NCI-H2107 treated with DMSO at 0.1 percent for 48 hours (cell line): ENCODE data around the gene NSMF.
A peak's percentile ranks its signal among the peaks of the same experiment; 100 is the strongest.

Experiments used
- DNase-seq: peaks from one replicate; lab custom pipeline; 2025; ENCODE audit not compliant: unreplicated experiment; lab: John Stamatoyannopoulos, UW

The NSMF gene

DNA sequence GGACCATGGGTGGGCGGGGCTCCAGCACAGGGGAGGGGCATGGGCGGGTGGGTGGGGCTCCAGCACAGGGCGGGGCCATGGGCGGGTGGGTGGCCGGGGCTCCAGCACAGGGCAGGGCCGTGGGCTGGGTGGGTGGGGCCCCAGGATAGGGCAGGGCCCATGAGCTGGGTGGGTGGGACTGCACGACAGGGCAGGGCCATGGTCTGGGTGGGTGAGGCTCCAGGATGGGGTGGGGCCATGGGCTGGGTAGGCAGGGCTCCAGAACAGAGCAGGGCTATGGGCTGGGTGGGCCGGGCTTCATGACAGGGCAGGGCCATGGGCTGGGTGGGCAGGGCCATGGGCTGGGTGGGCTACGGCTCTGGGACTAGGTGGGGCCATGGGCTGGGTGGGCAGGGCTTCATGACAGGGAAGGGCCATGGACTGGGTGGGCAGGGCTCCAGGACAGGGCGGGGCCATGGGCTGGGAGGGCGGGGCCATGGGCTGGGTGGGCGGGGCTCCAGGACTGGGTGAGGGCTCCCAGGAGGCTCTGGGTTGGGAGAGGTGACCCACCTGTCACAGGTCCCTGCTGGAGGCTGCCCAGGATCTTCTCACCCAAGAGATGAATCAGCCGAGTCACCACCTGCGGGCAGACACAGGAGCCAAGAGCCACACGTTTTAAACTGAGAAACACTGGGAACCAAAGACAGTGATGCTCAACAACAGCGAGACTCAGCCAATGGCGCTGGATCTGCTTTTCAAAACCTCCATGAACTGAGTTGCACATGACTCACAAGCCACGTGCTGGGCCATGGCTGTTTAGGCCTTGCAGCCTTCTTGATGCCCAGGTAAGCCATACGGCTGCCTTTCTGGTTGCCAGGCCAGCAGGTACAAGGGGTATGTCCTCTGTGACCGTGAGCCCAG, 33.6 kb upstream of the NSMF start:
- DNase-seq = no peak

DNA sequence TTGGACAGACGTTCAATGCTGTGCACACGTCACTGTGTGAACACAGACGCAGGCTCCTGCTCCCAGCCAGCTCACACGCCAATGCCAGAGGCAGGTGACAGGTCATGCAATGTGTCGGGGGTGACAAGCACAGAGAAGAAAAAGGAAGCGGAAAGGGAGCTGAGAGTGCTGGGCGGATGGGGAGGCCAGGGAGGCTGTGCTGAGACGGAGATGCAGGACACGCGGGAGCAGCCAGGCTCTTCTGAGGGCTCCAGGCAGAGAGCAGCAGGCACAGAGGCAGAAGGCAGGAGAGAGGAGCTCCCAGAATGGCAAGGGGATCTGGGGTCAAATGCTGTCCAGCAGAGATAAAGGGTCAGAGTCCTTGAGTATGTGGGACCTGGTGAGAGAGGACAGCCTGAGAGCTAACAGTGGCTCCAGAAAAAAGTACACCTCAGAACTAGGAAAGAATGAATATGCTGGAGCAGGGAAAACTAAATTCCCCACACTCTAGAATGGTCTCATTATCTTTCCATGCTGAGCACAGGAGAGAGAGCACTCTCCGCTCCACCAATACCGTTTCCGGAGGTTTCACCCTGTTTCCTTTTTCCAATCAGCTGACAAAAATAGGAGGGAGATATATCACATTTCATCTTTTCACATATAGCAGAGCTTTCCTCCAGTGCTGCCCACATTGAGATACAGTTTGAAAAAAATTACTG, 32.8 kb upstream of the NSMF start:
- DNase-seq = no peak

DNA sequence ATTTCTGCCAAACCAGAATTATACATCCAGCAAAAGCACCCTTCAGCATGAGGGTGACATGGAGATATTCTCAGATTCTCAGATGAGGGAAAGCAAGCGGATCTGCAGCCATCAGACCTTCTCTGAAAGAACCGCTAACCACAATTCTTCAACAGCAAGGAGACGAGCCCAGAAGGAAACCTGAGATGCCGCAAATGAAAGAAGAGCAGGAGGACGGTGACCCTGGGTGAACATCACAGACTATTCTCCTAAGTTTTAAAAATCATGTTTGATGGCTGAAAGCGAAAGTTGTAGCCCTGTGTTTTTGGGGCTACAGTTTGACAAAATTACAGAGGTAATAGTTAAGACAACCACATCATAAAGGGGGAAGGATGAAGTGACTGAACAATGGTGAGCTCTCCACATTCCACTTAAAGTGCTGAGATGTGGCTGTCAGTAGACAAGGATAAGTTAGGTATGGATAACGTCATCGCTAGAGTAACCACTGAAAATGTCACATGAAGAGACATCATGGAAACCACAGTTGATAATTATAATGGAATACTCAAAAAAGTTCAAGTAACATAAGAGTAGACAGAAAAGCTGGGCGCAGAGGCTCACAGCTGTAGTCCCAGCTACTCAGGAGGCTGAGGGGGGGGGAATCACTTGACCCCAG, 31.5 kb upstream of the NSMF start:
- DNase-seq = peak; percentile 29

DNA sequence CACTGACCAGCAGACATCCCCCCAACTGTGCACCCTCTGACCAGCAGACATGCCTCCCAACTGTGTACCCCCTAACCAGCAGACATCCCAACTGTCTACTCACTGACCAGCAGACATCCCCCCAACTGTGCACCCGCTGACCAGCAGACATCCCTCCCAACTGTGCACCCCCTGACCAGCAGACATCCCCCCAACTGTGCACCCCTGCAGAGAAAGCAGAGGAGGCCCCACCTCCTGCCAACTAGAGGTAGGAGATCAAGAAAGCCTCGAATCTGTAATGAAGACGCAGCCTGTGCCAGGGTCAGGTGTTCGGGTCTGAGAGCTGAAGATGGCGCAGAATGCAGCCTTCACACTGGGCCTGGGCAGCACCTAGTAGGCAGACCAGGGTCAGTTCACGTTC, 29.8 kb upstream of the NSMF start:
- no peak for DNase-seq

DNA sequence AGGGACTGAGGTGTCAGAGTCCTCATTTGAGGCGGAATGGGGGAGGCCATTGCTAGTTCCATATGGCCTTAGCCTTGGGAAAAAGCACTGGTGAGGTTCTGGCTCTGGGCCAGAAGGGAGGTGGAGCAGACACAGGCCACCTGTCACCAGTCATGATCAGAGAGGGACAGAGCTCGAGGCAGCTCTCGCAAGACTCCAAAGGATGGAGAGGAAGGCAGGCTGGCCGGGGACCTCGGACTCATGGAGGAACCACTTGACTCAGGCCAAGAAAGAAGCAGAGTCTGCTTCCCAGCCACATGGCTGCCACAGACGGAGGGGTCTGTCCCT, 29.2 kb upstream of the NSMF start:
- peak; percentile 49 for DNase-seq

DNA sequence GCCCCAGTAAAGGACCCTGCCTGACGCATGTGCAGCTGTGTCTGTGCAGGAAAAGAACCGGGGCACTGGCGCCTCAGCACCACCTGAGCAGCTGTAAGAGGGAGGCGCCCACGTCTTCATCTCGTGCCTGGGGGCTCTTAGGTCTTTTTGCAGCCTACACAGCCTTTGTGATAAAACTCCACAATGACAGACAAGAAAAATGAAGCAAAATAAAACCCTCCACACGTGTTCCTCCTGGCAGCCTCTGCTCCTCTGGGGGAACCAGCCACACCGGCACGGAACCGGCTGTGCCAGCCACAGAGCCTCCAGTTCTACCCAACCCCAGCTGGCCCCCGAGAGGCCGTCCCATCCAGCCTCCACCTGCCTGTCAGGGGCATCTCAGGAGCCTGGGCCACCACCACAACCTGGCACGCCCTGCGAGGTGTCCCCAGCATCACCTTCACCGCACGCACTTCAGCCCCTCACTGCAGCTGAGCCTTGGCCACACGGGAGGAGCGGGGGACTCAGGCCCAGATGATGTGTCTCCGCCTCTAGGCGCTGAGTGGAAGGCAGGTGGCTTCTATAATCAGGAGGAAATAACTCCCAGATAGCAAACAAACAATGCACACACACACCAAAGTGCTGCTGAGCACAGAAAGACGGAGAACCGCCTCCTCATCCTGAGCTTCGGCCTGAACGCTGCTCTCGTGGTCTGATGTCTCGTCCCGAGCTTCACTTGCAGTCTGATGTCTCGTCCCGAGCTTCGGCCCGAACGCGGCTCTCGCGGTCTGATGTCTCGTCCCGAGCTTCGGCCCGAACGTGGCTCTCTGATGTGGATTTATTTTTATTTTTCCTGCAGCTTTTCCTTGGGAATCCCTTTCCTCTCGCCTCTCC, 28.6 kb upstream of the NSMF start:
- DNase-seq = peak; percentile 78

DNA sequence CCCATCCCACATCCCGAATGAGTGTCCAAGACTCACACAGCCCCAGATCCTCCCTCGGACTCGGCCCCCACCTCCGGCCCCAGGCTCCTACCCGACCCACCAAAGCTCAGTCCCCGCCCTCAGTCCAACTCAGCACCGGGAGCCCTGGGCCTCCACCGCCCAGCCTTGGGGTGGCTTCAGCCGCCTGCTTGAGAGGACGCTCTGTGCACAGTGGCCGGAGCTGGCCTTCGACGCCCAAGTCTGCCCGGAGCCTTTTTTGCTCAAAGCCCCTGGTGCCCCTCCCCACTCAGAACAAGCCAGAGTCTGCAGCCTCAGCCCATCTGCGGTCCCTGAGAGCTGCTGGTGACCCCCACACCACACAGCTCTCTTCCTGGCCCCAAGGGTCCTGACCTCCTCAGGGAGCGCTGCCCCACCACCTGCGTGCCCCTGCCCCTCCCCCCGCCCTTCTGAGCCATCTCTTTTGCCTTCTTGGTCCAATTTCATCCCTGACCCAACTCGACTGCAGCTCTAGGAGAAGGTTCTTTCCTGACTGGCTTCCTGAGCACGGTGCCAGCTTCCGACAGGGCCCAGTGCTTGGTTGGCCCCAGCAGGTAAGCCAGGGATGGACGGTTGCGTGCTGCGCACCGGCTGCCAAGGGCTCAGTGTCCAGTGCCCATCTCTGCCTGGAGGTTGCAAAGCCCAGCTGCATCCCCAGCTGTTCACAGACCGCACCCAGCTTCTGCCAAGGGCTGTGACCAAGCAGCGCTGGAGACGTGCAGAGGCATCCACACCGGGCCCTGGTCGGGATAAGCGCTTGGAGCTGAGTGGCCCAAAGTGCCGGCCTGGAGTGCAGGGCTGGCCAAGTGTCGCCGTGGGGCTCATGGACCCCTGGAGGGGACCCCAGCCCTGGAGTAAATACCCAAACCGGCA, 27.7 kb upstream of the NSMF start:
- DNase-seq = no peak

DNA sequence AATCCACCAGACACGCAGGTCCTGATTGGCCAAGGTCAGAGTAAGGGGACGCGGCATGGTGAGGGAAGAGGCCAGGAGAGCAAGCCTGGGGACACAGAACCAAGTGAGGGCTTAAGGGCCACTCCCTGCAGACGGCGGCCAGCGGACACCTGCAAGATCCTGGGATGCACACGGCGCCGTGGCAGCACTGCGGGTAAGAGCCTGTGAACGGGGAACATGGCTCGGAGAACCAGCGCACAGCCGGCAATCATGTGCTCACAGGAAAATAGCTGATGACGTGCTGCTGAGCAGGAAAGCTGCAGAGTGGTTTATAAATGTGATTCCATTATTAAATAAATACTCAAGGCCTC, 27.0 kb upstream of the NSMF start:
- DNase-seq = no peak

DNA sequence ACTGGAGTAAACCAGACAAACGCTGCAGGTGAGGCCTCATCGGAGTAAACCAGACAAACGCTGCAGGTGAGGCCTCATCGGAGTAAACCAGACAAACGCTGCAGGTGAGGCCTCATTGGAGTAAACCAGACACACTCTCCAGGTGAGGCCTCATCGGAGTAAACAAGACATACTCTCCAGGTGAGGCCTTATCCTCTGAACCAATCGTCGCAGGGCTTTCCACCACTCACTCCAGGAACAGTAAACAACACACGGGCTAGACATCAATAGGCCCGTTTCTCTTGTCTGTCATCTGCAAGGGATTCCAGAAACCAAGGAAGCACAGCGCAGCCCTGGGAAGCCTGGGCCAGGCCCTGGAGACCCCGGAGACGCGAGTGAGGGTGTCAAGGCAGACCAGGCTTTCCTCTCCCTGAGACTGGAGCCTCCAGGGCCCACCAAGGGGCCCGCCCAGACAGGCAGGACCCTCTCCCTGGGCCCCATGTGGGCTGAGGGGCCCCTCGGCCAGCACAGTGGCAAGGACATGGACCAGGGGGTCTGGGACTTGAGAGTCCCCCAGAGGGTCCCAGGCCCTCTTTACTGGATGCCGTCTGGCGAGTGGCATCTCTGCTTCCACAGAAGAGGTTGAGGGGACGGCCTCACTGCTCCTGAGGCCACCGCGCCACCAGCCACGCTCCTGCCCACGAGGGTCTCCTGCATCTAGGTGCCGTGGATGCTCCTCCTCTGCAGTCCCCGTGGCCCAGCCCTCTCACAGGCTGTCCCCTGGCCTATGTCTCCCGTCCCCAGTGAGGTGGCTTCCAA, 26.4 kb upstream of the NSMF start:
- DNase-seq = peak; percentile 35

DNA sequence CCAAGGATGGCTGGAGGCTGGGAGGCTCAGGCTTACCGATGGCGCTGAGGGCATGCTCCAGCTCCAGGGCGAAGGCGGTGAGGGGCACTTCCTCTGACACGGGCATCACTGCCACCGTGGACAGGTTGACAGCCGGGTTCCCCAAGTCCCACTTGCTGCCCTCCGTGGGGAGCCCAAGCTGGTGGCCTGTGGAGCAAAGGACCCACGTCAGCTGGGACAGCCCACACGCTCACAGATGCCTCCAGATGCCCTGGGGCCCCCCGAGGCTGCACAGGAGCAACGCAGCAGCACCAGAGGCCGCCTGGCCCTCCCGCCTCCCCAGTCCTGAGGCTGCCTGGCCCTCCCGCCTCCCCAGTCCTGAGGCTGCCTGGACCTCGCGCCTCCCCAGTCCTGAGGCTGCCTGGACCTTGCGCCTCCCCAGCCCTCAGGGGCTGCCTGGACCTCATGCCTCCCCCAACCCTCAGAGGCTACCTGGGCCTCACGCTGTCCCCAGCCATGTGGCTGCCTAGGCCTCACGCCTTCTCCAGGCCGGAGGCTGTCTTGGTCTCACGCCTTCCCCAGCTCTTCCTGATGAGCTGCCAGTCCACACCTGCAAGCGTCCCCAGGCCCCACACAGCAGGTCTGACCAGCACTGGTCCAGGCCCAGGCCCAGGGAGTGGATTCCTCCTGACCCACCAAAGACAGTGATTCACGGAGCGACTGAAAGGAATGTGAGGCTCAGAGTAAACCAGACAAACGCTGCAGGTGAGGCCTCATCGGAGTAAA, 25.6 kb upstream of the NSMF start:
- DNase-seq = no peak

DNA sequence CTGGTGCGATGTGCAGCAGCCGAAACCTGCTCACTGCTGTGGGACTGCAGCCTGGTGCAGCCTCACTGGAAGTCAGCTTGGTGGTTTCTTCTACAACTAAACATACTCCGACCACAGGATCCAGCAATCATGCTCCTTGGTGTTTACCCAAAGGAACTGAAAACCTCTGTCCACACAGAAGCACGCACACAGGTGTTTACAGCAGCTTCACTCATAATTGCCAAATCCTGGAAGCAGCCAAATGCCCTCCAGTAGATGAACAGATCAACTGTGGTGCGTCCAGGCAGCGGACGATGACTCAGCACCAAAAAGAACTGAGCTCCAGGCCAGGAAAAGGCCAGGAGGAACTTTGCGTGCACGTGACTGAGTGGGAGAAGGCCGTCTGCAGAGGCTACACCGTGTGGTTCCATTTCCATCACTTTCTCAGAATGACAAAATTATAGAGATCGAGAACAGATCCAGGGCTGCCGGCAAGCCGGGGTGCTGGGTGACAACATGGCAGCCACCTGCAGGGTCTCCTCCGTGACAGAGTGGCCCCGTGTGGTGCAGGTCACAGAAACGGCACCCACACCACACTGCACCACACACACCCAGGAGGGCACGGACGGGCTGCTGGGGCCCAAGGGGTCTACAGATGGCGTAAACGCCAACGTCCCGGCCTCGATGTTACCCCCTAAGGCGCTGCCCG, 23.1 kb upstream of the NSMF start:
- no peak for DNase-seq

DNA sequence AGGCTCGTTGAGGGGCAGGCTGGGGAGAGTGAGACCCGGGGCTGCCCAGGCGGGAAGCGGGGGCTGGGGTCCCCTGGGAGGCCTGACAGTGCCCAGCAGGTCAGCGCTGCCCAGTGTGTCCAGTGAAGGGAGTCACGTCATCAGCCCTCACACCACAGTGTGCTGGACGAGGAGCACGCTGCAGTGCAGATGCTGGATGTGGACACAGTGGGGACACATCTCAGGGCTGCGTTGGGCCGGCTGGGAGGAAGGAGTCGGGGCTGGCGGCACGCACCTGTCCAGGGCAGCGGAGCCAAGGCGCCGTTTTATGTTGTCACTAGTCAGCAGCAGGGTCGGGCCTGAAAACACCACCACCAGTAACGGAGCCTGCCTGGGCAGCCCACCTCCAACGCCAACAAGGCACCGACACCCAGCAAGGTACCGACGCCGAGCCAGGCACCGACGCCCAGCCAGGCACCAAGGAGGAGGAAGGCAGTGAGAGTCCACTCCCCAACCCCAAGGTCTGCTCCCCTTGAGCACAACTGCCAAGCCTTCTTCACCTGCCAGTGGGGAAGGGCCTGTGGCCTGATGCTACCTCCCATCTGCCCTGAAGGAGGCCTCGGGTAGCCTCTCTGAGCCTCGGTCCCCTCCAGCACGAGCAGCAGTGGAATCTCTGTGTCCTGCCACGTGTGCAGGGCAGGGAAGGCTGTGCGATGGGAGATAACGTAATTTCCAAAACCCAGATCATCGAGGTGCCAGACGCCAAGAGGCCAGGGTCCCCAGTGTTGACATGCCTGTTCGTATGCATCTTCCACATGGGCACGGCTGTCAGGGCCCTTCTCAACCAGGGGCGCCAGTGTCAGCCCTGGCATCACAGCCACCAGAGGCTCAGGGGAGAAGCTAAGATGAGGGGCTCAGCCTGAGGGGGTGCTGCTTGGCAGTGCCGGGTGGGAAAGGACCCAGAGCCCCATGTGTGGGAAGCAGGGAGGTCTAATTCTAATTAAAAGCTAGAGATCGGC, 21.9 kb upstream of the NSMF start:
- no peak for DNase-seq

DNA sequence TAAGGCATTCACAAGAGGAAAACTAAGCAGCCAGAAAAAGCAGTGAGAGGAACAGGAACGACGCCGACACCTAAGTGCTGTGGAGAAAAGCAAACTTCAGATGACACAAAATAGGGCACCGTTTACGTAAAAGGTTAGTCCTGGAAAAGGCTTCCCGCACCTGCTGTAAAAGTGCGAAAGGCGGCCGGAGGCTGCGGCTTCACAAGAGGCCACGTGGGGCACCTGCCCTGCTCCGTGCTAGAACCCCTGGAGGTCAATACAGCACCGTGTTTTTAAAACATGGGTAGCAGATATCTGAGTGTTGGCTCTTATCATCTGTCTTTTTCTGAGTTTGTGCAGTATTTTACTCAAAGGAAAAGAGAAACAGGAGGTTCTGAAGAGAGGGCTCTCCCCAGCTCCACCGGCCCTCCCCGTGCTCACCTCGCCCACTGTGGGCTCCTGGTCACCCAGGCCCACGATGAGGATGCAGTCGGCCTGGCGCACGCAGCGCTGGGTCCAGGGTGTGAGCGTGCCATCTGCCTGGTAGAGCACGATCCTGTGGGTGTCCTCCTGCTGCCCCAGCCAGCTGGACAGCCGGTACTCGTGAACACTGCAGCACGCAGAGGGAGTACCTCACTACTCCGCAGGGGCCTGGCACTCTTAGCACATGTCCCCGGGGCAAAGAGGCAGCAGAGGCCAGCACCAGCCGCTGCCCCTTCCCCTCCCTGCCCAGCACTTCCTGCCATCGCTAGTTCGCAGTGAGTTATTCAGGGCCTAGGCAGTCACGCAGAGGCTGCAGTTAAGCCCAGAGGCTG, 21.0 kb upstream of the NSMF start:
- DNase-seq = no peak

DNA sequence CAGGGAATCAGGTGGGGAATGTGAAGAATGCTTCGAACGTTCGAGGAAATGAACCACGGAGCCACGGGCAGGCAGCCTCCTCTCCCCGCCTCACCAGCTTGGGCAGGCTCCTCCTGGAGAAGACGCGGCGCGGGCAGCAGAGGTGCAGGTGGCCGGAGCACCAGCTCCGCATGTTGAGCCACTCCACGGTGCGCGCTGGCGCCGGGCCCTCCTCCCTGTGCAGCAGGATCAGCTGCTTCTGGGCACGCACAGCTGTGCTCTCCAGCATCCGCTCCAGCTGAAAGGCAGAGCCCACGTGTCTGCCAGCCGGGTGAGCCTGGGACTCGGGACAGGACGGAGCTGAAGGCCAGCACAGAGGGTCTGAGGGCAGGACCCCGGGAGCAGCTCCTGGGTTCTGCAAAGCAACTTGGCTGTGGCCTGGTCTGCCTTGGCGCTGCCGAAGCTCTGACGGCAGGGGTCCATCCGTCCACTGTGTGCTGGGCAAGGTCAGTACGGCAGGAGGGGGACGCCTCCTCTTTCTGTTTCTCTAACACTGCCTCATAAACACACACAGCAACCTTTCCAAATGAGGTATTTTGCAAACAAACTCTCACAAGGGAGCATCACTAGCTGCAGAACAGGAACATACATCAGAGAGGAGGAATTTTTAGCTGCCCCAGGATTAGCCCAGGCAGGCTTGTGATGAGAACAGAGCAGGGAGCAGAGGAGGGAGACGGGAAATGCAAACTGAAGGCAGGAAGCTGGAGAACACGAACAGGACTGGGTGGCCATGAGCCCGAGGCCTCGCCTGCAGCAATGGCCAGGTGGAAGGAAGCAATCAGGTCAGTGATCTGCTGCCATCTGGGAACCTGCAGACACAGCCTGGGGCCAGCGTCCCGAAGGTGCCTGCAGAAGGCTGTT, 20.1 kb upstream of the NSMF start:
- no peak for DNase-seq

DNA sequence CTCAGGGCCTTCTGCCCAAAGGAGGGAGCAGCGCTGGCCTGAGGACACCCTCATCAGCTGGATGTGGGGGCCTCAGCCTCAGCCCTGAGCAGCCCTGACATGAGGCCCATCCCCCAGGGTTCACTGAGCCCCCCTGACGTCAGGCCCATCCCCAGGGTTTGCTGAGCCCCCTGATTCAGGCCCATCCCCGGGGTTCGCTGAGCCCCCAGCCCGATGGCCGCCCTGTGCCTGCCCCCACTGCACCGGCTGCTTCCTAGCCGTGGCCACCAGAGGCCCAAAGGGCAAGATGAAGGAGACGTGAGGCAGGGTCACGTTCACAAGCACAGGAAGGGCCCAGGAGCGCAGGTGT, 19.5 kb upstream of the NSMF start:
- DNase-seq = no peak
